Activated CD8-positive, alpha-beta memory T cell treated with anti-CD3 and anti-CD28 coated beads, Interleukin-2, amount 10 ng/mL, durations not matched to agents 7 days and 5 days (primary cell): ENCODE data around the gene APBB1. TPM values are rescaled to one million over a fixed set of nuclear protein-coding genes. Genes with fewer than 3 reads are reported as not detected.

Experiments
- ATAC-seq: fragments of 150-1000 bp; cut with Tn5 transposase; one replicate; pipeline ENCODE4 v1.10.0; 2021; ENCODE audit warnings: moderate library complexity
- CTCF ChIA-PET: fragments of 350-600 bp; sonication (Branson Sonifier 250); formaldehyde crosslinking; loops from one replicate; lab custom pipeline; 2021; ENCODE audit warnings: antibody characterized with exemption; lab: Charles Lee
- DNase-seq: peaks from one replicate; pipeline ENCODE4 v3.0.0-alpha.2; 2020
- H3K27ac Mint-ChIP-seq: one replicate; pipeline ENCODE4 v1.8.0; 2021; ENCODE audit warnings: mild to moderate bottlenecking, mixed read lengths
- H3K27me3 Mint-ChIP-seq: one replicate; pipeline ENCODE4 v1.8.0; 2021; ENCODE audit warnings: mixed read lengths
- H3K36me3 Mint-ChIP-seq: one replicate; pipeline ENCODE4 v1.8.0; 2021; ENCODE audit warnings: mild to moderate bottlenecking, mixed read lengths
- H3K4me1 Mint-ChIP-seq: one replicate; pipeline ENCODE4 v1.8.0; 2021; ENCODE audit warnings: mixed read lengths
- H3K4me3 Mint-ChIP-seq: one replicate; pipeline ENCODE4 v1.8.0; 2021; ENCODE audit warnings: mild to moderate bottlenecking, moderate library complexity, mixed read lengths
- H3K9me3 Mint-ChIP-seq: one replicate; pipeline ENCODE4 v1.8.0; 2022; ENCODE audit warnings: low read depth, mixed read lengths
- total RNA-seq, 2 experiments: library from RNA; stranded (reverse); gene quantifications; one replicate each; pipeline ENCODE4 v1.2.3, GENCODE V29; 2021

Gene APBB1
- total RNA-seq, 2 experiments from 2014 or later, result 38.7 to 43.4 TPM

- CTCF ChIA-PET, result interaction anchor here (0.6 to 15.2 kb wide), 12 partner anchors 10 to 318 kb away, joined by 3 to 571 read pairs (median 3); partner anchors contain the start of genes APBB1 and SMPD1
- no peak overlapping the region for H3K4me3 Mint-ChIP-seq
- peak; percentile 46 for DNase-seq
- H3K4me1 Mint-ChIP-seq, result peaks cover 4% of the 10 kb centered on the region
- H3K27me3 Mint-ChIP-seq, result no peaks in the 10 kb centered on the region
- no peak overlapping the region for H3K27ac Mint-ChIP-seq
- no peaks in the 10 kb centered on the region for H3K9me3 Mint-ChIP-seq
- no peaks in the 10 kb centered on the region for H3K36me3 Mint-ChIP-seq
- peak; percentile 32 for ATAC-seq
Observed at GRCh38 chr11:6438979-6439571, 20.2 kb upstream of the APBB1 start.

GRCh38 chr11:6437993-6438392, 19.1 kb upstream of the APBB1 start:
- CTCF ChIA-PET, result interaction anchor here (1.2 to 15.2 kb wide), 8 partner anchors 8 to 75 kb away, joined by 3 to 571 read pairs (median 6); partner anchors contain the start of genes APBB1 and SMPD1
- Mint-ChIP-seq H3K9me3 (no peaks in the 10 kb centered on the region), H3K27ac (no peak overlapping the region), H3K4me1 (peaks cover 4% of the 10 kb centered on the region), H3K4me3 (no peak overlapping the region), H3K27me3 (no peaks in the 10 kb centered on the region), H3K36me3 (no peaks in the 10 kb centered on the region)
- peak; percentile 60 for DNase-seq
- peak; percentile 71 for ATAC-seq

GRCh38 chr11:6437423-6437822, 18.5 kb upstream of the APBB1 start:
- H3K36me3 Mint-ChIP-seq, result no peaks in the 10 kb centered on the region
- no peaks in the 10 kb centered on the region for H3K9me3 Mint-ChIP-seq
- ATAC-seq (no peak), DNase-seq (no peak)
- CTCF ChIA-PET, result interaction anchor here (1.2 to 15.2 kb wide), 5 partner anchors 8 to 74 kb away, joined by 3 to 571 read pairs (median 12); partner anchors contain the start of gene SMPD1
- H3K27ac Mint-ChIP-seq, result no peak overlapping the region
- H3K4me1 Mint-ChIP-seq, result peaks cover 4% of the 10 kb centered on the region
- H3K4me3 Mint-ChIP-seq, result no peak overlapping the region
- no peaks in the 10 kb centered on the region for H3K27me3 Mint-ChIP-seq

GRCh38 chr11:6433998-6434660, 15.2 kb upstream of the APBB1 start:
- no peak overlapping the region for H3K4me3 Mint-ChIP-seq
- no peak overlapping the region for H3K27ac Mint-ChIP-seq
- CTCF ChIA-PET, result interaction anchor here (1.2 to 9.6 kb wide), 3 partner anchors 7 to 55 kb away, joined by 3 to 71 read pairs (median 3); partner anchors contain the start of gene HPX
- no peak for DNase-seq
- no peak for ATAC-seq
- no peaks in the 10 kb centered on the region for H3K36me3 Mint-ChIP-seq
- H3K4me1 Mint-ChIP-seq, result peaks cover 4% of the 10 kb centered on the region
- H3K9me3 Mint-ChIP-seq, result no peaks in the 10 kb centered on the region
- H3K27me3 Mint-ChIP-seq, result no peaks in the 10 kb centered on the region

GRCh38 chr11:6431861-6432260, 13.0 kb upstream of the APBB1 start:
- Mint-ChIP-seq H3K4me1 (peaks cover 4% of the 10 kb centered on the region), H3K27ac (no peak overlapping the region), H3K27me3 (no peaks in the 10 kb centered on the region), H3K4me3 (no peak overlapping the region), H3K9me3 (no peaks in the 10 kb centered on the region), H3K36me3 (no peaks in the 10 kb centered on the region)
- DNase-seq (no peak), ATAC-seq (no peak)
- CTCF ChIA-PET, result interaction anchor here (9.6 kb wide), 1 partner anchor 9 kb away, joined by 71 read pairs; the partner anchor contains the start of gene HPX

GRCh38 chr11:6427516-6427915, 8.6 kb upstream of the APBB1 start:
- no peaks in the 10 kb centered on the region for H3K4me1 Mint-ChIP-seq
- H3K4me3 Mint-ChIP-seq, result no peak overlapping the region
- peaks cover 26% of the 10 kb centered on the region for H3K27me3 Mint-ChIP-seq
- CTCF ChIA-PET, result interaction anchor here (0.7 to 9.6 kb wide), 5 partner anchors 8 to 1976 kb away, joined by 3 to 71 read pairs (median 4); partner anchors contain the start of genes APBB1 and HPX
- ATAC-seq, result no peak
- DNase-seq, result no peak
- no peaks in the 10 kb centered on the region for H3K36me3 Mint-ChIP-seq
- H3K27ac Mint-ChIP-seq, result no peak overlapping the region
- H3K9me3 Mint-ChIP-seq, result no peaks in the 10 kb centered on the region

- Mint-ChIP-seq H3K4me3 (no peak overlapping the region), H3K27ac (no peak overlapping the region), H3K9me3 (no peaks in the 10 kb centered on the region), H3K27me3 (peaks cover 38% of the 10 kb centered on the region), H3K4me1 (peaks cover 6% of the 10 kb centered on the region), H3K36me3 (peaks cover 1% of the 10 kb centered on the region)
- ATAC-seq, result no peak
- CTCF ChIA-PET, result interaction anchor here (0.6 to 8.3 kb wide), 4 partner anchors 17 to 58 kb away, joined by 3 to 50 read pairs (median 3); partner anchors contain the start of gene HPX
- DNase-seq, result no peak
Observed at GRCh38 chr11:6420677-6421076, 1.8 kb upstream of the APBB1 start.

GRCh38 chr11:6418557-6419008, 311 bp downstream of the APBB1 start:
- CTCF ChIA-PET, result interaction anchor here (0.8 to 8.3 kb wide), 10 partner anchors 9 to 202 kb away, joined by 3 to 50 read pairs (median 4); partner anchors contain the start of genes ARFIP2, HPX and TIMM10B
- no peaks in the 10 kb centered on the region for H3K9me3 Mint-ChIP-seq
- H3K4me3 Mint-ChIP-seq, result no peak overlapping the region
- DNase-seq (peak; percentile 46), ATAC-seq (no peak)
- peaks cover 1% of the 10 kb centered on the region for H3K36me3 Mint-ChIP-seq
- peak overlapping the region; percentile 30 for H3K27ac Mint-ChIP-seq
- peaks cover 22% of the 10 kb centered on the region for H3K27me3 Mint-ChIP-seq
- peaks cover 6% of the 10 kb centered on the region for H3K4me1 Mint-ChIP-seq

- Mint-ChIP-seq H3K4me1 (peaks cover 6% of the 10 kb centered on the region), H3K4me3 (no peak overlapping the region), H3K9me3 (no peaks in the 10 kb centered on the region), H3K36me3 (peaks cover 1% of the 10 kb centered on the region), H3K27ac (no peak overlapping the region), H3K27me3 (peaks cover 18% of the 10 kb centered on the region)
- ATAC-seq, result peak; percentile 25
- CTCF ChIA-PET, result interaction anchor here (0.8 to 8.3 kb wide), 5 partner anchors 8 to 64 kb away, joined by 3 to 50 read pairs (median 17); partner anchors contain the start of genes ARFIP2, HPX and TIMM10B
- DNase-seq, result no peak
Observed at GRCh38 chr11:6417907-6418556, 862 bp downstream of the APBB1 start.

- CTCF ChIA-PET, result interaction anchor here (8.3 kb wide), 1 partner anchor 26 kb away, joined by 50 read pairs; the partner anchor contains the start of gene HPX
- DNase-seq (no peak), ATAC-seq (no peak)
- no peaks in the 10 kb centered on the region for H3K9me3 Mint-ChIP-seq
- no peak overlapping the region for H3K4me3 Mint-ChIP-seq
- H3K27ac Mint-ChIP-seq, result no peak overlapping the region
- peaks cover 6% of the 10 kb centered on the region for H3K4me1 Mint-ChIP-seq
- peaks cover 2% of the 10 kb centered on the region for H3K27me3 Mint-ChIP-seq
- H3K36me3 Mint-ChIP-seq, result peaks cover under 1% of the 10 kb centered on the region
Observed at GRCh38 chr11:6415797-6416196, 3.1 kb downstream of the APBB1 start.

- H3K9me3 Mint-ChIP-seq, result no peaks in the 10 kb centered on the region
- no peaks in the 10 kb centered on the region for H3K27me3 Mint-ChIP-seq
- DNase-seq (peak; percentile 67), ATAC-seq (peak; percentile 15)
- peaks cover 5% of the 10 kb centered on the region for H3K36me3 Mint-ChIP-seq
- peaks cover 4% of the 10 kb centered on the region for H3K4me1 Mint-ChIP-seq
- H3K4me3 Mint-ChIP-seq, result no peak overlapping the region
- CTCF ChIA-PET, result interaction anchor here (1.1 to 8.3 kb wide), 3 partner anchors 16 to 36 kb away, joined by 3 to 50 read pairs (median 6); partner anchors contain the start of gene HPX
- H3K27ac Mint-ChIP-seq, result no peak overlapping the region
Observed at GRCh38 chr11:6414874-6415328, 4.0 kb downstream of the APBB1 start.

- Mint-ChIP-seq H3K4me1 (peaks cover 1% of the 10 kb centered on the region), H3K36me3 (peaks cover 8% of the 10 kb centered on the region), H3K4me3 (no peak overlapping the region), H3K27me3 (no peaks in the 10 kb centered on the region), H3K9me3 (no peaks in the 10 kb centered on the region), H3K27ac (no peak overlapping the region)
- DNase-seq (no peak), ATAC-seq (peak; percentile 24)
- CTCF ChIA-PET, result interaction anchor here (1.1 to 2.2 kb wide), 4 partner anchors 10 to 34 kb away, joined by 3 to 6 read pairs (median 4); no protein-coding TSS in a partner anchor
Observed at GRCh38 chr11:6413791-6414201, 5.1 kb downstream of the APBB1 start.
